Activated naive CD8-positive, alpha-beta T cell treated with anti-CD3 and anti-CD28 coated beads, Interleukin-2, amount 10 ng/mL, durations not matched to agents 7 days and 5 days (primary cell): ENCODE data around the gene BCR. TPM values are rescaled to one million over a fixed set of nuclear protein-coding genes. Genes with fewer than 3 reads are reported as not detected.

ENCODE experiments used
- ATAC-seq: fragments of 150-1000 bp; cut with Tn5 transposase; one replicate; pipeline ENCODE4 v1.10.0; 2021; ENCODE audit warnings: low read depth, moderate library complexity
- POLR2A ChIA-PET: fragments of 350-600 bp; sonication (Branson Sonifier 250); formaldehyde crosslinking; loops from one replicate; lab custom pipeline; 2021; ENCODE audit warnings: antibody characterized with exemption; lab: Charles Lee
- DNase-seq: peaks from one replicate; pipeline ENCODE4 v3.0.0; 2021
- H3K27ac Mint-ChIP-seq: one replicate; pipeline ENCODE4 v1.8.0; 2022; ENCODE audit warnings: mild to moderate bottlenecking, mixed read lengths
- H3K27me3 Mint-ChIP-seq: one replicate; pipeline ENCODE4 v1.8.0; 2022; ENCODE audit warnings: mild to moderate bottlenecking, moderate library complexity, mixed read lengths
- H3K36me3 Mint-ChIP-seq: one replicate; pipeline ENCODE4 v1.8.0; 2021; ENCODE audit warnings: mild to moderate bottlenecking, mixed read lengths
- H3K4me1 Mint-ChIP-seq: one replicate; pipeline ENCODE4 v1.8.0; 2021; ENCODE audit warnings: mixed read lengths
- H3K4me3 Mint-ChIP-seq: one replicate; pipeline ENCODE4 v1.8.0; 2022; ENCODE audit warnings: mild to moderate bottlenecking, moderate library complexity, mixed read lengths
- H3K9me3 Mint-ChIP-seq: one replicate; pipeline ENCODE4 v1.8.0; 2021; ENCODE audit warnings: mixed read lengths
- total RNA-seq, 2 experiments: library from RNA; stranded (reverse); gene quantifications; one replicate each; pipeline ENCODE4 v1.2.3, GENCODE V29; 2021

BCR gene
- total RNA-seq, 2 experiments from 2014 or later: 36.2 to 39.2 TPM

DNA sequence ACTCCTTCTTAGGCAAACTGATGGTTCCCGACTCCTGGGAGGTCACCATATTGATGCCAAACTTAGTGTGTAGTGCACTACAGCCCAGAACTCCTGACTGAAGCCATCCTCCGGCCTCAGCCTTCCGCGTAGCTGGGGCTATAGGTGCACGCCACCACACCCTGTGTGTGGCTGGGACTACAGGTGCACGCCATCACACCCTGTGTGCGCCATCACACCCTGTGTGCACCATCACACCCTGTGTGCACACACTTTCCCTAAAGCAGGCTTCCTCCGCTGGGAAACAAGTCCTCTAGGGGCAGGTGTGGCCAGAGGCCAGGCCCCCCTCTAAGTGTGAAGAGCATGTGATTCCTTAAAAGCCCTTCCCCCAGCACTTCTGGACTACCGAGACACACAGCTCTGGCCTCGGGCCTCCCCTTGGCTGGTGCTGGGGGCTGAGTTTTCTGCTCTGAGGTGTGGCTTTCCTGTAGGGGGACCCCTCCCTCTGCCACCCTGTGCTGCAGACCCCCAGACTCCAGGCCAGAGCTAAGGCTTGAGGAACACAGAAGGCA is 81.7 kb downstream of the BCR start:
- H3K27ac Mint-ChIP-seq: no peak overlapping the region
- H3K4me3 Mint-ChIP-seq: no peak overlapping the region
- peaks cover under 1% of the 10 kb centered on the region for H3K4me1 Mint-ChIP-seq
- no peaks in the 10 kb centered on the region for H3K27me3 Mint-ChIP-seq
- no peaks in the 10 kb centered on the region for H3K9me3 Mint-ChIP-seq
- ATAC-seq: no peak
- no peak for DNase-seq
- peaks cover under 1% of the 10 kb centered on the region for H3K36me3 Mint-ChIP-seq
- POLR2A ChIA-PET: no interaction called here

DNA sequence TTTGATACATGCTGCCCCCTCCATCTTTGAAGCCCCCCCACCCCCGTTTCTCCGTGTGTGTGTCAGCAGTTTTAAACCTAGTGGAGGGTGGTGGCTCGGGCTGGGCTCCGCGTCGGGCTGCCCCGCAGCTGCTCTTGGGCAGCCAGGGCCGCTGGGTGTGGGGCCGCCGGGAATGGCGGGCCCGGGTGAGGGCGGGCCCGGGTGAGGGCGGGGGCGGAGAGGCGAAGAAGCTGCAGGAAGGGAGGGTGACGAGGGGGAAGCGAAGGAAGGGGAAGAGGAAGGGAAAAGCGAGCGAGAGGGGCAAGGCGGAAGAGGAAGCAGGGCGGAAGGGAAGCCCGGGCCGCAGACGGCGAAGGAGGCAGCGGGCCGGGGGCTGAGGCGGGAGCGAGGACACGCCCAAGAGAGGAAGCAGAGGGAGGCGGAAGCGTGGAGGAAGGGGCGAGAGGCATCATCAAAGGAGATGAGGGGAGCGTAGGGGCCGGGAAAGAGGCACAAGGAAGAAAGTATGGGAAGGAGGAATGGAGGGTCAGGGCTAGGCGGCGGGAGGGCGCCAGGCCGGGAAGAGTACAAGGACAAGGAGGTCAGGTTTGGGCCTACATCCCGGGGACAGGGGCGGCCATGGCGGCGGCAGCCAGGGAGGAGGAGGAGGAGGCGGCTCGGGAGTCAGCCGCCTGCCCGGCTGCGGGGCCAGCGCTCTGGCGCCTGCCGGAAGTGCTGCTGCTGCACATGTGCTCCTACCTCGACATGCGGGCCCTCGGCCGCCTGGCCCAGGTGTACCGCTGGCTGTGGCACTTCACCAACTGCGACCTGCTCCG is 82.4 kb downstream of the BCR start:
- no peaks in the 10 kb centered on the region for H3K36me3 Mint-ChIP-seq
- H3K27me3 Mint-ChIP-seq: no peaks in the 10 kb centered on the region
- no peak overlapping the region for H3K4me3 Mint-ChIP-seq
- POLR2A ChIA-PET: no interaction called here
- no peaks in the 10 kb centered on the region for H3K4me1 Mint-ChIP-seq
- no peak overlapping the region for H3K27ac Mint-ChIP-seq
- DNase-seq (no peak), ATAC-seq (no peak)
- H3K9me3 Mint-ChIP-seq: no peaks in the 10 kb centered on the region

DNA sequence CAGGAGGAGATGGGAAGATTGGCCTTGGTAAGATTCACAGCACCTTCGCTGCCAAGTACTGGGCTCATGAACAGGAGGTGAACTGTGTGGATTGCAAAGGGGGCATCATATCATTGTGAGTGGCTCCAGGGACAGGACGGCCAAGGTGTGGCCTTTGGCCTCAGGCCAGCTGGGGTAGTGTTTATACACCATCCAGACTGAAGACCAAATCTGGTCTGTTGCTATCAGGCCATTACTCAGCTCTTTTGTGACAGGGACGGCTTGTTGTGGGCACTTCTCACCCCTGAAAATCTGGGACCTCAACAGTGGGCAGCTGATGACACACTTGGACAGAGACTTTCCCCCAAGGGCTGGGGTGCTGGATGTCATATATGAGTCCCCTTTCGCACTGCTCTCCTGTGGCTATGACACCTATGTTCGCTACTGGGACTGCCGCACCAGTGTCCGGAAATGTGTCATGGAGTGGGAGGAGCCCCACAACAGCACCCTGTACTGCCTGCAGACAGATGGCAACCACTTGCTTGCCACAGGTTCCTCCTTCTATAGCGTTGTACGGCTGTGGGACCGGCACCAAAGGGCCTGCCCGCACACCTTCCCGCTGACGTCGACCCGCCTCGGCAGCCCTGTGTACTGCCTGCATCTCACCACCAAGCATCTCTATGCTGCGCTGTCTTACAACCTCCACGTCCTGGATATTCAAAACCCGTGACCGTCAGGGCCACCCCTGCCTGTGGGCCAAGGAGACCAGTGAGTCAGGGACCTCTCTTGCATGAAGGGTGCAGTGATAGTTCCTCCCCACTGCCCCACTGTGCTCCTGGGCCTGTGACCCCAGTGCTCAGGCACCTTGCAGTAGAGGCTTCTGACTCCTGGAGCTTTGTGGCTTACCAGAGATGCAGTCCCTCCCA is 83.6 kb downstream of the BCR start:
- Mint-ChIP-seq H3K4me3 (no peak overlapping the region), H3K4me1 (peaks cover 4% of the 10 kb centered on the region), H3K27ac (peak overlapping the region; percentile 15), H3K27me3 (no peaks in the 10 kb centered on the region), H3K36me3 (no peaks in the 10 kb centered on the region), H3K9me3 (no peaks in the 10 kb centered on the region)
- DNase-seq (no peak), ATAC-seq (peak; percentile 79)
- POLR2A ChIA-PET: no interaction called here

DNA sequence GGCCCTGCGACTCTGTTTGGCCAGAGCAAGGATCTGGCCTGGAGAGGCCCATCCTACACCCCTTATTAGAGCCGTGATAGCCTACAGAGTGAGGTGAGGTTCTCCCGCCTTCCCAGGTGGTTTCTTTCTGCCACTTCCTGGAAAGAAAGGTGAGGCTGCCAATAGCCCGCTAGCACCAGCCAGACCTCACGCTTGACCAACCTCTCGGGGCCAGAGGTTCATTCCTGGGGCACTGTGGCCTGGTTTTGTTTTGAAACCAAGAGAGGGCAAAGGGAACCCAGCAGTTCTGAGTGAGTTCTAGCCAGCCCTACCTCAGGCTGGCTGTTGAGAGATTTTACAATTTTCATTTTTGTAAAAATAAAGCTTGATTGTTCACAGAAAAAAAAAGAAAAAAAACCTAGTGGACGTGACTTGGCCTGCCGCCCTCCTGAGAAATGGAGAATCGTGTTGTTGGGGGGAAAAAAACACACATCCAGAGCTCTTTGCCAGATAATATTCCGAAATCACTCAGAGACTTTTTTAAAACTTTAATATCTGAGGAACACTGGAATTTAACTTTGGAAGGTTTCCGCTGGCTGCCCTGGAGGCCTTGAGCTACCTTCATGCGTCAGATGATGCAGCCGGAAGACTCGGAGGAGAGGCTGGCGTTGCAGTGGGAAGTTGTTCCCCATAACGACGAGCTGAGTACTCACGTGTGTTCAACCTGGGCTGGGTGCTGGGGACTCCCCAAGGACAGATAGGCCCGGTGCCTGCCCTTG is 84.5 kb downstream of the BCR start:
- ATAC-seq: no peak
- Mint-ChIP-seq H3K4me1 (peaks cover 7% of the 10 kb centered on the region), H3K4me3 (no peak overlapping the region), H3K27me3 (no peaks in the 10 kb centered on the region), H3K27ac (no peak overlapping the region), H3K36me3 (no peaks in the 10 kb centered on the region), H3K9me3 (no peaks in the 10 kb centered on the region)
- POLR2A ChIA-PET: no interaction called here
- no peak for DNase-seq

DNA sequence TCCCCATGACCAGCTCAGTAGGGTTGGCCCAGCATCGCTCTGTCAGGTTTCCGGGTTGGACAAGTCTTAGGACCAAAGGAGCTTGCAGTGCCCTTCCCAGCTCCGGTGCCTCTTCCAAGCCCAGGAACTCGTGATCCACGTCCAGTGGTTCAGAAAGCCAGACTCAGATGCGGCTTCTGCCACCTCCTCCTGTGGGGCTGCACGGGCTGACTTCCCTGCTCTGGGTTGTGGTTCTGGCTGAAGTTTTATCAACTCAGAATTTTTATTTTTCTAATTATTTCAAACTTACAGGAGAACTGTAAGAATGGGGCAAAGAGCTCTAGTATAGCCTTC is 85.0 kb downstream of the BCR start:
- no peaks in the 10 kb centered on the region for H3K27me3 Mint-ChIP-seq
- H3K4me1 Mint-ChIP-seq: peaks cover 7% of the 10 kb centered on the region
- H3K27ac Mint-ChIP-seq: no peak overlapping the region
- no peaks in the 10 kb centered on the region for H3K36me3 Mint-ChIP-seq
- DNase-seq (no peak), ATAC-seq (no peak)
- no peak overlapping the region for H3K4me3 Mint-ChIP-seq
- POLR2A ChIA-PET: no interaction called here
- H3K9me3 Mint-ChIP-seq: no peaks in the 10 kb centered on the region

DNA sequence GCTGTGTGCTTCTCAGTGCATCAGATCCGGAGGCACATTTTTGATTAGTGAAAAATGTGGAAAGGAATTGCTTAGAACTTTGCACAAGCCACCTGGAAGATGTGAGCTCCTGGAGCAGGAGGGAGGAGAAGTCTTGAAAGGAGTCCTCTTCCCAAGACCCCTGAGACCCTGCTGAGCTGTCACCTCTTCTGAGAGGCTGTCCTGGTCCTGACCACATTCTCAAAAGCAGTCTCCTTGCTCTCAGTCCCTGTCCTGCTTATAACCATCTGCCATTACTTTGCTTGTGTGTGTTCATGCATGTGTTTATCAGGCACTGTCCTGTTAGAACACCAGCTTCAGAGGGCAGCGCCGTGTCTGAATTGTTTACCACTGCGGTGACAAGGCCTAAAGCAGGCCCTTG is 86.5 kb downstream of the BCR start:
- Mint-ChIP-seq H3K36me3 (no peaks in the 10 kb centered on the region), H3K27me3 (no peaks in the 10 kb centered on the region), H3K9me3 (no peaks in the 10 kb centered on the region), H3K4me3 (no peak overlapping the region), H3K4me1 (peaks cover 7% of the 10 kb centered on the region), H3K27ac (no peak overlapping the region)
- POLR2A ChIA-PET: no interaction called here
- DNase-seq (no peak), ATAC-seq (no peak)

DNA sequence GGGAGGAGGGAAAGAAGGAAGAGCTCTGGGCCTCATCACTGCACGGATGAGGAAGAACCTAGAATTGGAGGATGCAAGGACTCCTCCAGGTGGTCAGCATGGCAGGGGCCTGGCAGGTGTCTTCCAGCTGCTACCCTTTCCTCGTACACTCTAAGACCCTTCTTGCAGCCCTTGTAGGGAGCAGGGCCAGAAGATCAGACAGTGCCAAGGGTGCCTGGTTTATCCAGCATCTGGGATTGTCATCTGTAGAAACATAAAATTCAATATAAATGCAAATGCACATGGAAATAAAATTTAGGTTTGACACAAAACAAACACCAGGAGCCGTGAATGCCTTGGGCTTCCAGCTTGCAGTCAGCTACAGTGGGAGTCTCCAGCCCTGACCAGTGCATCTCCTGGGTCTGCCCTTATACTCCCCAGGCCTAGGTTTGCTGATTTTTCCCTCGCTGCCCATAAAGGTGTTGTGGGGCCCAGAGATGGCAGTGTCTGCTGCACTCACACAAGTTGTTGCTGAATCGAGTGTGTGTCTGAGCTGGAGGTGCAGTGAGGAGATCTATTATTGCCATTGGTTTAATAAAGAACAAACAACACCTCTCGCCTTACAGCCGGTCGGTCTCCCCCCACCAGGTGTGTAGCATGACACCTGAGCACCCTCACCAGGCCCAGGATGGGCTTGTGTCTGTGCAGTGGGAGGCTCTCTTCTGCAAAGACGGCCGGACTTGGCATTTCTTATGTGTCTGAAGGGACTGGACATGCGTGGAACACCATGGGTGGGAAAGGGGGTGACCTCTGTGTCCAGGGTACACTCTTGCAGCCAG is 87.1 kb downstream of the BCR start:
- no peak overlapping the region for H3K27ac Mint-ChIP-seq
- no peak overlapping the region for H3K4me3 Mint-ChIP-seq
- peaks cover 7% of the 10 kb centered on the region for H3K4me1 Mint-ChIP-seq
- H3K9me3 Mint-ChIP-seq: no peaks in the 10 kb centered on the region
- ATAC-seq (no peak), DNase-seq (no peak)
- H3K36me3 Mint-ChIP-seq: no peaks in the 10 kb centered on the region
- POLR2A ChIA-PET: no interaction called here
- no peaks in the 10 kb centered on the region for H3K27me3 Mint-ChIP-seq

DNA sequence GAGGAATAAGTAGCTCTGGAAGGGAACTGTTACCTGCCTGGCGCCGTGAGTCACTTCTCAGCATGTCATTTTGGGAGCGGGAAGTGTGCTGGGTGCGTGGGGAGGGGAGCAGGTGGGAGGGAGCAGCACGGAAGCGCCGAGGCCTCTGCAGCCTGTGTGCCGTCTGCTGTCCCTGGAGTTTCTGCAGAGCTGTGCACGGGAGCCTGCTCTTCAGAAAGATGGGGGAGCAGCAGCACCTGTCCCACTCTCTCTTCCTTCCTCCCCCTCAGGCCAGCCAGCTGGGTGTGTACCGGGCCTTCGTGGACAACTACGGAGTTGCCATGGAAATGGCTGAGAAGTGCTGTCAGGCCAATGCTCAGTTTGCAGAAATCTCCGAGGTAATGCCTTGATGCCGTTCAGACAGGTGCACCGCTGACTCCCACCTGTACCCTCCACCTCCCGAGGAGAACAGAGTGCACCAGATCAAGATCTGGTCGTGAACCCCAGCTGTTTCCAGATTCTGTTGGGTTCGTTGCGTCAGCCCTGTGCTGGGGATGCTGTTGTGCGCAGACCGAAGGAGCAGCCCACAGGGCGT is 87.9 kb downstream of the BCR start:
- H3K27me3 Mint-ChIP-seq: no peaks in the 10 kb centered on the region
- no peak overlapping the region for H3K27ac Mint-ChIP-seq
- no peaks in the 10 kb centered on the region for H3K36me3 Mint-ChIP-seq
- no peak overlapping the region for H3K4me3 Mint-ChIP-seq
- POLR2A ChIA-PET: interaction anchor here (0.6 kb wide), 1 partner anchor 254 kb away, joined by 3 read pairs; no protein-coding TSS in a partner anchor
- DNase-seq (no peak), ATAC-seq (no peak)
- peaks cover 7% of the 10 kb centered on the region for H3K4me1 Mint-ChIP-seq
- no peaks in the 10 kb centered on the region for H3K9me3 Mint-ChIP-seq

DNA sequence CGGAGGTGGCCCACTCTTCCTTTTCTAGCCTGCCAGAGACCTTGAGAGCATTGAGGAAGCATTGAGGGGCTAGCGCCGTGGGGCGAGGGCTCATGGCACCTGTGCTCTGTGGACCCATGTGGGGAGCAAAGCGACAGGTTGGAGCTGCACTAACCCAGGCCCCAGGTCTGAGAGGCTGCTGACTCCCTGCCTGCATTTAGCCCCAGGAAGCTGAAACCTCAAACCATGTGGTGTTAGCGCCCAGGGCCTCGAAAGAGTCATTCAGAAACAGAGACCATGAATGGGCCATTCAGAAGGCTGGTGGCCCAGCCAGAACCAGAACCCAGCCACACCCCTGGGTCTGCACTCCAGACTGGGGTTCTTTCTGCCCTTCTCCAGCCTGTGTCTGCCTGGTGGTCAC is 88.6 kb downstream of the BCR start:
- H3K27me3 Mint-ChIP-seq: no peaks in the 10 kb centered on the region
- peaks cover 1% of the 10 kb centered on the region for H3K36me3 Mint-ChIP-seq
- DNase-seq: no peak
- H3K4me1 Mint-ChIP-seq: peaks cover 7% of the 10 kb centered on the region
- POLR2A ChIA-PET: interaction anchor here (0.6 kb wide), 2 partner anchors 13 to 253 kb away, joined by 3 read pairs; no protein-coding TSS in a partner anchor
- H3K27ac Mint-ChIP-seq: no peak overlapping the region
- peak; percentile 35 for ATAC-seq
- no peak overlapping the region for H3K4me3 Mint-ChIP-seq
- H3K9me3 Mint-ChIP-seq: no peaks in the 10 kb centered on the region

DNA sequence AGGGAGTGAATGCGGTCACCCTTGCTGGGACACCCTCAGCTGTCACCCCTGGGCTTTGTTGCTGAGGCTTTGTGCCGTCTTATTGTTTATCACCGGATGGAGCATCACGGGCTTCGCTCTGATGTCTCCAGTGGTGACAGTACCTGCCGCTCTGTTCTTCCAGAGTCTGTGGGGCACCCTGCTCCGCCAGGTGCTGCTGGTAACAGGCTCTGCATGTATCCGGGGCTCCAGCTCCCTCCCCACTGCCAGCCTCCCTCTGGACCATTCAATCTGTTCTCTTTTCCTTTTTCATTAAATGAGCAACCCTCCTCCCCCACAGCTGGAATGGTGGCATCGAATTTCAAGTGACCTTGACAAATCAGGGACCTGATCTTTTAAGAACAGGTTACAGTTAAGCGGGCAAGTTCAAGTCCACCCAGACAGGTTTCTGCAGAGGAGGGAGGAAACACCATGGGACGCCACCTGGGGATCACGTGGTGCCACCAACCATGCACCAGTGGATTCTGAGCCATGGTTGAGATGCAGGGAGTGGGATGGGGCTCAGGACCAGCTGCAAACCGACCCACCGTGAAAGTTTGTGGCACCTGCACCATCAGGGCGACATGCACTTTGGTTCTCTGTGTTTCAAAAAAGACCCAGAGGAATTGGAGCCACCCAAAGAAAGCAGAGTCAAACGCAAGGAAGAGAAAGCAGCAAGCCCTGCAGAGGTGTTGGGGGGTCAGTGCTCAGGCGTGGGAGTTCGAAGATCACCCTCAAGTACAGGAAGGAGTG is 89.3 kb downstream of the BCR start:
- Mint-ChIP-seq H3K9me3 (no peaks in the 10 kb centered on the region), H3K36me3 (peaks cover 1% of the 10 kb centered on the region), H3K27ac (no peak overlapping the region), H3K27me3 (no peaks in the 10 kb centered on the region), H3K4me3 (no peak overlapping the region), H3K4me1 (peaks cover 7% of the 10 kb centered on the region)
- DNase-seq: no peak
- no peak for ATAC-seq
- POLR2A ChIA-PET: interaction anchor here (0.6 kb wide), 1 partner anchor 12 kb away, joined by 3 read pairs; no protein-coding TSS in a partner anchor

DNA sequence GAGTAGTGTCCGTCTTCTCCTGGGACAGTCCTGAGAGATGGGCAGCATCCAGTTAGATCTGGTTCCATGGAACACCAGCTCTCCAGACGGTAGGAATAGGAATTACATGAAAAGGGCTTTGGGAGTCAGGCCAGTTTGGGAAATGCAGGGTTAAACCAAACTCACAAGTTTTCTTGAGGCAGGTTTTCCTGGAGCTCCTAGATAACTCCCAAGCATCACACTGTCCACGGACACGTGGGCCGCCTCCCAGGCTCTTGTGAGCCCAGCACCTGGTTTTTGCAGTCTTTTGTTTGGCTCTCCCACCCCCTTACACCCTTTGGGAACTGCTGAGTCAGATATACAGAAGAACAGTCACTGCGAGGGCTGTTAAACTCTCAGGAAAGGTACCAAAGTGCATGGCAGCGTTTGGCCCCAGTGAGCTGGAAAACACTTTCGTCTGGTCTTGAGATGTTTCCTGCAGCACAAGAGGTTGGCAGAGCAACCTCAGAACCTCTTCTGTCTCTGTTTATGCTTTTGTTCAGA is 90.0 kb downstream of the BCR start:
- Mint-ChIP-seq H3K27me3 (no peaks in the 10 kb centered on the region), H3K36me3 (peaks cover 1% of the 10 kb centered on the region), H3K4me3 (no peak overlapping the region), H3K27ac (no peak overlapping the region), H3K9me3 (no peaks in the 10 kb centered on the region), H3K4me1 (peaks cover 7% of the 10 kb centered on the region)
- DNase-seq: no peak
- no peak for ATAC-seq
- POLR2A ChIA-PET: no interaction called here
